ENCODE measurements around the gene EIF2B1.

Gene EIF2B1

DNA sequence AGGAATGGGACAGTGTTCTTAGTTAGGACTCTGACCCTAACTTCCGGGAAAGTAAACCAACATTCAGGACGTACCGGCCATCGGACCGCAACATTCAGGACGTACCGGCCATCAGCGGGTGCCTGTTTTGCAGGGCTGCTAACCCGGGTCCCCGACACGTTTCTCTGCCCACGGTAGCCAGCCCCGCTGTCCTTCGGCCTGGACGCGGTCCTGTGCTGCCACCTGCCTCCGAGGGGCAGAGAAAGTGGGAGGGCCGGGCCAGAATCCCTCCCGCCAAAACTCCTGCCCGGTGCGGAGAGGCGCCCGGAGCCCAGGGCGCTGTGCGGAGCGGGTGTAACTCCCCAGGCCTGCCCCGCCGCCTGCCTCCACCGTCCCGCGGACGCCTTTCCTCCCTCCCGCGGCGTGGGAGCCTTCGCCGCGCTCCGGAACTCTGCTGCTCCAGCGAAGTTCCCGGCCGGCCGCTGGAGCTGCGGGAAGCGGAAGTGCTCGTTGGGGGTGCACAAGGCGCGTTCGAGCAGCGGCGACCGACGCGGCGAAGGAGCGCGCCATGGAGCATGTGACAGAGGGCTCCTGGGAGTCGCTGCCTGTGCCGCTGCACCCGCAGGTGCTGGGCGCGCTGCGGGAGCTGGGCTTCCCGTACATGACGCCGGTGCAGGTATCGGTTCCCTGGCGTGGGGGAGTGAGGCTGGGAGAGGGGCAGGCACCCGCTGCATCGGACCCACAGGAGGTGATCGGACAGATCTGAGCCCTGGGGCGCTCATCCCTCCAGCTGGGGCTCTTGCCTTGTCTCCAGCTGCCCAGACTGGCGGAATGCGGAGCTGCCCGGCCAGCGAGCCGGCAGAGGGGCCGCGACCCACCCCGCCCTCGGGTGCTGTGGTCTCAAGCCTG lies 31.6 kb downstream of the EIF2B1 start, which contains the start of gene DDX55:
Gene DDX55, plus strand, starts transcription at position 498 of the 888 bp plus-strand sequence. Its CDS starts 50 bp downstream, at position 548.
- Histone ChIP-seq H2AFZ (ENCODE audit: low read depth, low read length, severe bottlenecking) (peak within 1 kb of the TSS; percentile 90), H3K9me3 (ENCODE audit: insufficient read depth, low read length) (no peaks in the 10 kb centered on the region), H3K27ac (ENCODE audit: low read depth, low read length) (peak within 1 kb of the TSS; percentile 76), H3K4me3 (ENCODE audit: insufficient read depth, low read length, poor library complexity, severe bottlenecking) (peak within 1 kb of the TSS; percentile 86), H4K20me1 (ENCODE audit: low read depth, low read length) (no peaks in the 10 kb centered on the region; the same call in 1 of the 2 replicates), H3K79me2 (ENCODE audit: insufficient read depth, low read length) (peaks cover 52% of the 10 kb centered on the region), H3K36me3 (ENCODE audit: low read length) (peaks cover 19% of the 10 kb centered on the region; the same call in 1 of the 2 replicates), H3K9me2 (replicated peaks; ENCODE audit: insufficient read depth, low read length) (no peaks in the 10 kb centered on the region), H3F3A (ENCODE audit: insufficient read depth) (peaks cover 27% of the 10 kb centered on the region), H3K9ac (ENCODE audit: low read length) (peak within 1 kb of the TSS; percentile 99), H3K4me2 (ENCODE audit: low read depth, low read length, poor library complexity, severe bottlenecking) (peak within 1 kb of the TSS; percentile 74), H3K27me3 (ENCODE audit: low read length) (no peaks in the 10 kb centered on the region)
- peak; percentile 38 for TF ChIP-seq CTCF (IDR thresholded peaks at IDR 0.05; ENCODE audit: insufficient read depth, low read length, poor library complexity, severe bottlenecking)
- no peak for TF ChIP-seq EZH2phosphoT487 (conservative IDR thresholded peaks at IDR 0.05; ENCODE audit: low read length)

GRCh38 chr12:123599721-123600120 lies 33.8 kb downstream of the EIF2B1 start:
- Histone ChIP-seq H3K27ac (ENCODE audit: low read depth, low read length) (no peak overlapping the region), H3K4me3 (ENCODE audit: insufficient read depth, low read length, poor library complexity, severe bottlenecking) (no peak overlapping the region), H3K36me3 (ENCODE audit: low read length) (peaks cover 16% of the 10 kb centered on the region; the same call in 1 of the 2 replicates), H3K9me3 (ENCODE audit: insufficient read depth, low read length) (no peaks in the 10 kb centered on the region), H3K9me2 (replicated peaks; ENCODE audit: insufficient read depth, low read length) (no peaks in the 10 kb centered on the region), H3K4me2 (ENCODE audit: low read depth, low read length, poor library complexity, severe bottlenecking) (no peak overlapping the region), H2AFZ (ENCODE audit: low read depth, low read length, severe bottlenecking) (no peak overlapping the region), H3K79me2 (ENCODE audit: insufficient read depth, low read length) (peaks cover 37% of the 10 kb centered on the region), H3K27me3 (ENCODE audit: low read length) (no peaks in the 10 kb centered on the region), H4K20me1 (ENCODE audit: low read depth, low read length) (no peaks in the 10 kb centered on the region), H3F3A (ENCODE audit: insufficient read depth) (peaks cover 38% of the 10 kb centered on the region), H3K9ac (ENCODE audit: low read length) (no peak overlapping the region)
- TF ChIP-seq EZH2phosphoT487 (conservative IDR thresholded peaks at IDR 0.05; ENCODE audit: low read length) (no peak), CTCF (IDR thresholded peaks at IDR 0.05; ENCODE audit: insufficient read depth, low read length, poor library complexity, severe bottlenecking) (no peak)

DNA sequence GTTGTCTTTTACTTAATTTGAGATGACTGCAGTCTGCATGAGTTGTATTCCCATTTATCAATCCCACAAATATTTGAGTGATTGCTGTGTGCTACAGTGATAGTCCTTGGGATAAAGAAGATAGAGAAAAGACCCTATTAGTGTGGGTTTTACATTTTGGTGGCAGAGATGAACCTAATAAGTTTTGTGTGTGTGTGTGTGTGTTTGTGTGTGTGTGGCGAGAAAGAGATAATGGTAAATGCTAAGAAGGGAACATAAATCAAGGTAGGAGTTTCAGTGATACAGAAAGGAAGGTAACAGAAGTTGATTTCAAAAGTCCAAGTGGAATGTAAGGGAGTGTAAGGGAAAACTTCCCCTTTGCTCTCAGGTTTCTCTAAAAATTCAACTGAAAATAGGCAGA lies 34.2 kb downstream of the EIF2B1 start:
- Histone ChIP-seq H3K9me2 (replicated peaks; ENCODE audit: insufficient read depth, low read length) (no peaks in the 10 kb centered on the region), H3K9ac (ENCODE audit: low read length) (no peak overlapping the region), H3K4me2 (ENCODE audit: low read depth, low read length, poor library complexity, severe bottlenecking) (no peak overlapping the region), H3K9me3 (ENCODE audit: insufficient read depth, low read length) (no peaks in the 10 kb centered on the region), H3K4me3 (ENCODE audit: insufficient read depth, low read length, poor library complexity, severe bottlenecking) (no peak overlapping the region), H3K36me3 (ENCODE audit: low read length) (peaks cover 16% of the 10 kb centered on the region; the same call in 1 of the 2 replicates), H3F3A (ENCODE audit: insufficient read depth) (peaks cover 38% of the 10 kb centered on the region), H4K20me1 (ENCODE audit: low read depth, low read length) (no peaks in the 10 kb centered on the region), H3K27me3 (ENCODE audit: low read length) (no peaks in the 10 kb centered on the region), H3K27ac (ENCODE audit: low read depth, low read length) (no peak overlapping the region), H2AFZ (ENCODE audit: low read depth, low read length, severe bottlenecking) (no peak overlapping the region), H3K79me2 (ENCODE audit: insufficient read depth, low read length) (peaks cover 35% of the 10 kb centered on the region)
- no peak for TF ChIP-seq EZH2phosphoT487 (conservative IDR thresholded peaks at IDR 0.05; ENCODE audit: low read length)
- TF ChIP-seq CTCF (IDR thresholded peaks at IDR 0.05; ENCODE audit: insufficient read depth, low read length, poor library complexity, severe bottlenecking): no peak

Data from SU-DHL-6 (cell line).